Activated T-cell treated with anti-CD3 and anti-CD28 coated beads, Interleukin-2, amount 50 U/mL, for 24 hours (primary cell): ENCODE results near the gene ABCA13.

Experiments
- DNase-seq: peaks from one replicate; pipeline ENCODE4 v3.0.0-alpha.2; 2020
- H3K27ac Mint-ChIP-seq: 2 replicates; pipeline ENCODE4 v1.8.0; 2020; ENCODE audit warnings: mild to moderate bottlenecking, mixed read lengths
- H3K27me3 Mint-ChIP-seq: 2 replicates; pipeline ENCODE4 v1.8.0; 2020; ENCODE audit warnings: mixed read lengths
- H3K36me3 Mint-ChIP-seq: 2 replicates; pipeline ENCODE4 v1.8.0; 2020; ENCODE audit warnings: low read depth, mixed read lengths
- H3K4me1 Mint-ChIP-seq: 2 replicates; pipeline ENCODE4 v1.8.0; 2020; ENCODE audit warnings: low read depth, mixed read lengths
- H3K4me3 Mint-ChIP-seq: 2 replicates; pipeline ENCODE4 v1.8.0; 2020; ENCODE audit warnings: mild to moderate bottlenecking, moderate library complexity, mixed read lengths
- H3K9me3 Mint-ChIP-seq: 2 replicates; pipeline ENCODE4 v1.8.0; 2020; ENCODE audit warnings: mixed read lengths

ABCA13 gene

DNA sequence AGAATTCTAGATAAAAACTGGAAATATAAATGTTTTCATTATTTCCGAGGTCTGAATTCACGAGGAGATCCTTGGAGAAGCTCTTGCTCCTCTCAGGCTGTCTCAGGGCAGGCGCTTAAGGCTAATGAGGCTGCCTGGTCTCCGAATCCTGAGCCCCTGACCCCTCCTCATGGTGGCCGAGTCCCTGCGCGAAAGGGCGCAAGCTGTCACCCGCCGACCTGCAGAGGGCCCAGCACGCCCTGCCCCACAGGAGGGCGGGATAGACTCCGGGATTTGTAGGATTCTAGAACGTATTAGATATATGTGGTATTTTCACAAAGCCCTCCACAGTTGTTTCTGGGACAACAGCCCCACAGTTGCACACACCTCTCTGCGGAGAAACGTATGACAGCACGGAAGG, 284.1 kb downstream of the ABCA13 start:
- Mint-ChIP-seq H3K27ac (no peak overlapping the region), H3K4me3 (no peak overlapping the region), H3K9me3 (no peaks in the 10 kb centered on the region), H3K4me1 (no peaks in the 10 kb centered on the region), H3K36me3 (no peaks in the 10 kb centered on the region), H3K27me3 (no peaks in the 10 kb centered on the region)
- no peak for DNase-seq

GRCh38 chr7:48458701-48459524, 287.7 kb downstream of the ABCA13 start:
- Mint-ChIP-seq H3K27ac (no peak overlapping the region), H3K9me3 (no peaks in the 10 kb centered on the region), H3K27me3 (no peaks in the 10 kb centered on the region), H3K36me3 (no peaks in the 10 kb centered on the region), H3K4me3 (no peak overlapping the region), H3K4me1 (no peaks in the 10 kb centered on the region)
- DNase-seq: no peak

GRCh38 chr7:48466713-48467112, 295.5 kb downstream of the ABCA13 start:
- H3K9me3 Mint-ChIP-seq: no peaks in the 10 kb centered on the region
- no peaks in the 10 kb centered on the region for H3K4me1 Mint-ChIP-seq
- H3K4me3 Mint-ChIP-seq: no peak overlapping the region
- no peaks in the 10 kb centered on the region for H3K36me3 Mint-ChIP-seq
- H3K27ac Mint-ChIP-seq: no peak overlapping the region
- DNase-seq: no peak
- no peaks in the 10 kb centered on the region for H3K27me3 Mint-ChIP-seq

- no peak for DNase-seq
- Mint-ChIP-seq H3K27me3 (no peaks in the 10 kb centered on the region), H3K9me3 (no peaks in the 10 kb centered on the region), H3K36me3 (no peaks in the 10 kb centered on the region), H3K4me3 (no peak overlapping the region), H3K4me1 (no peaks in the 10 kb centered on the region), H3K27ac (no peak overlapping the region)
Measured at GRCh38 chr7:48471196-48471595, 299.9 kb downstream of the ABCA13 start.

DNA sequence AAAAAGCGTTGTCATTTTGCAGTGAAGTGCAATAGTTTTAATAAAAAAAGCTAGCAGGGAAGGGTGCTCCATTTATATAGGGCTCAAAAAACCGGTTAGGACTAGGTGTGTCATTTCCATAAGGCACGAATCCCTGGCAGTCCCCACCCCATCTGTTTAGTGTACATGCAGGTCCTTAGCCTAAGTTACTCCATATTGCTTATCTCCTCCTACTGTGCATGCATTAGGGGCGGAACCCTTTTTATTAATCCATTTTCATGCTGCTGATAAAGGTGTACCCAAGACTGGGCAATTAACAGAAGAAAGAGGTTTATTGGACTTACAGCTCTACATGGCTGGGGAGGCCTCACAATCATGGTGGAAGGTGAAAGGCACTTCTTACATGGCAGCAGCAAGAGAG, 301.4 kb downstream of the ABCA13 start:
- no peaks in the 10 kb centered on the region for H3K36me3 Mint-ChIP-seq
- H3K27ac Mint-ChIP-seq: no peak overlapping the region
- no peaks in the 10 kb centered on the region for H3K9me3 Mint-ChIP-seq
- H3K4me1 Mint-ChIP-seq: no peaks in the 10 kb centered on the region
- H3K27me3 Mint-ChIP-seq: no peaks in the 10 kb centered on the region
- no peak for DNase-seq
- H3K4me3 Mint-ChIP-seq: no peak overlapping the region

DNA sequence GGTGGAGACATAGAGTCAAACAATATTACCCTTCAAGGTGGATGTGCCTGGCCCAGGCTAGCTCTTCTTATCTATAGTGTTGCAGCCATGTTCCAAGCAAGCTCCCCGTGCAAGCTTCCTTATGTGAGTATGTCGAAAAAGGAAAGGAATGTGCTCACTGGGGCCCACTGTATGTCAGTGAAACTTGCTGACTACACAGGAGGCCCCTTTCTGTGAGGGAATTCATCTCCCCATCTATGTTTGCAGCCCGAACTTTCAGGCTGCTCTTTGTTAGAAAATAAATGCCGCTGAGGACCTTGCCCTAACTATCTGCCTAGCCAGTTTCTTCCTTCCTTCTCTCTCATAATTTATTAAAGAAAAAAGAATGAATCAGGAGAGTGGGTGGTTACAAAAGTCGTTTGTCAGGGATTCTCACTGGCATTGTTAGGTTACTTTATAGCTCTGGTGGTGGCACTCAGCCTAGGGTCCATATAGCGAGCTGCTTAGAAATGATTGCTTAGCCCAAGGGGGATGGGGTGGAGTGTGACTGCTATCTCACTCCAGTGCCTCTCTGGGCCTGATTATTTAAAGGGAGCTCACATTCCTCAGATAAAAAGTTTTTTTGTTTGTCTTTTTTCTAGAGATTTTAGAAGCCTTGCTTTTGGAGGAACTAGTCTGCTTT, 302.1 kb downstream of the ABCA13 start:
- Mint-ChIP-seq H3K27me3 (no peaks in the 10 kb centered on the region), H3K36me3 (no peaks in the 10 kb centered on the region), H3K4me3 (no peak overlapping the region), H3K4me1 (no peaks in the 10 kb centered on the region), H3K27ac (no peak overlapping the region), H3K9me3 (no peaks in the 10 kb centered on the region)
- DNase-seq: no peak

DNA sequence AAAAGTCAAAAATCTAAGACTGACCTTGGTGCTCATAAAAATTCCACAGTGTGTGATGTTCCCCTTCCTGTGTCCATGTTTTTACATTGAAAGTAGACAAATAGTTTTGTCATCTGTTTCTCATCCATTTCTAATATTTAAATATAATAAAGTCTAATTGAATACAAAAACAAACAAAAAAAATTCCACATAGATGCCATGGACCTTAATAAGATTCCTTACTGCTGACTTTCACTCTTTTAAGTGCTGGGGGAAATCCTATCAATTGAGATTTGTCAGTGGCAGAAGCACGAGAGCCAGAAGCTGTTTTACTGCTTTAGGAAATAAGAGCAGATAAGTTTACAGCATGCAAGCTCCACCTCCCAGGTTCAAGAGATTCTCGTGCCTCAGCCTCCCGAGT, 310.0 kb downstream of the ABCA13 start:
- Mint-ChIP-seq H3K36me3 (no peaks in the 10 kb centered on the region), H3K27me3 (no peaks in the 10 kb centered on the region), H3K4me3 (no peak overlapping the region), H3K4me1 (no peaks in the 10 kb centered on the region), H3K9me3 (peaks cover 4% of the 10 kb centered on the region), H3K27ac (no peak overlapping the region)
- no peak for DNase-seq

- Mint-ChIP-seq H3K4me1 (no peaks in the 10 kb centered on the region), H3K4me3 (no peak overlapping the region), H3K27me3 (no peaks in the 10 kb centered on the region), H3K36me3 (no peaks in the 10 kb centered on the region), H3K27ac (no peak overlapping the region), H3K9me3 (no peaks in the 10 kb centered on the region)
- no peak for DNase-seq
Measured at GRCh38 chr7:48497521-48497920, 326.3 kb downstream of the ABCA13 start.

- Mint-ChIP-seq H3K4me3 (no peak overlapping the region), H3K36me3 (no peaks in the 10 kb centered on the region), H3K27me3 (no peaks in the 10 kb centered on the region), H3K4me1 (no peaks in the 10 kb centered on the region), H3K9me3 (no peaks in the 10 kb centered on the region), H3K27ac (no peak overlapping the region)
- no peak for DNase-seq
Measured at GRCh38 chr7:48502021-48502420, 330.8 kb downstream of the ABCA13 start.

- Mint-ChIP-seq H3K9me3 (no peaks in the 10 kb centered on the region), H3K27ac (no peak overlapping the region), H3K27me3 (no peaks in the 10 kb centered on the region), H3K4me3 (no peak overlapping the region), H3K36me3 (no peaks in the 10 kb centered on the region), H3K4me1 (peaks cover under 1% of the 10 kb centered on the region)
- DNase-seq: no peak
Measured at GRCh38 chr7:48505051-48505450, 333.8 kb downstream of the ABCA13 start.

DNA sequence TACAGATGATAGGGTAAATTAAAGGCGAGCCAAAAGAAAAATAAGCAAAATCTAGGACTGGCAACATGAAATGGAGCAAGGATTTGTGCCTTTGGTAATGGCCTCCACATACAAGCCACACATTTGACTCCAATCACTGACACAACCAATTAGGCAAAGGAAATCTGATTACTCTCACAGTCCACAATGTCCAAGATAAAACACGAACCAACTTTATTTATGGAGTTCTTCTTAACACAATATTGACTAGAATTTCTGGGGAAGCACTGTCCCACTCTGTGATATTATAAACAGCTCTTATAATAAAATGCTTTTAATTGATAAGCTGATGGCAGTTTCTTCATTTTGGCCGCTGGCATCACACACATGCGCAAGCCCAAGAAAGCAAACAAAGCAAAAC, 334.2 kb downstream of the ABCA13 start:
- H3K27me3 Mint-ChIP-seq: no peaks in the 10 kb centered on the region
- no peak overlapping the region for H3K4me3 Mint-ChIP-seq
- H3K4me1 Mint-ChIP-seq: peaks cover 2% of the 10 kb centered on the region
- no peak for DNase-seq
- no peaks in the 10 kb centered on the region for H3K9me3 Mint-ChIP-seq
- H3K27ac Mint-ChIP-seq: no peak overlapping the region
- H3K36me3 Mint-ChIP-seq: no peaks in the 10 kb centered on the region

DNA sequence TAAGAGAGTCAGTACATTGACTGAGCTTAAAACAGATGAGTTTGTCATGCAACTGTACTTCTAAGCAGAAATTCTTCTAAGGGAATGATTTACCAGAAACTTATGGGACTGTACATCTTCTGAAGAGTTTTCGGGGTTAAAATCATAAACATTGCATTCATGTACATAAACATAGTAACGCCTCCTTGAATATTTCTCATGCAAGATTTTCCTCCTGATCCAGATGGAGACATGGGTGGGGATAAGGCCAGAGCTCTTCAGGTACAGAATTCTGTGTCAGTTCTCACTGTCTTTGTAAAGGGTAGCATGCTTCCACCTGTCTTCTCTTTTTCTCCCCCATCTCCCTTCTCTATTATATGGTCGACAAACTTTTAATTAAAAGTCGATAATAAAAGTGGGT, 335.3 kb downstream of the ABCA13 start:
- Mint-ChIP-seq H3K27me3 (no peaks in the 10 kb centered on the region), H3K4me3 (no peak overlapping the region), H3K9me3 (no peaks in the 10 kb centered on the region), H3K36me3 (no peaks in the 10 kb centered on the region), H3K27ac (no peak overlapping the region), H3K4me1 (peaks cover 4% of the 10 kb centered on the region)
- no peak for DNase-seq

GRCh38 chr7:48511080-48511479, 339.8 kb downstream of the ABCA13 start:
- peaks cover 4% of the 10 kb centered on the region for H3K4me1 Mint-ChIP-seq
- no peaks in the 10 kb centered on the region for H3K27me3 Mint-ChIP-seq
- no peak overlapping the region for H3K4me3 Mint-ChIP-seq
- H3K9me3 Mint-ChIP-seq: no peaks in the 10 kb centered on the region
- no peak for DNase-seq
- H3K27ac Mint-ChIP-seq: no peak overlapping the region
- H3K36me3 Mint-ChIP-seq: no peaks in the 10 kb centered on the region

DNA sequence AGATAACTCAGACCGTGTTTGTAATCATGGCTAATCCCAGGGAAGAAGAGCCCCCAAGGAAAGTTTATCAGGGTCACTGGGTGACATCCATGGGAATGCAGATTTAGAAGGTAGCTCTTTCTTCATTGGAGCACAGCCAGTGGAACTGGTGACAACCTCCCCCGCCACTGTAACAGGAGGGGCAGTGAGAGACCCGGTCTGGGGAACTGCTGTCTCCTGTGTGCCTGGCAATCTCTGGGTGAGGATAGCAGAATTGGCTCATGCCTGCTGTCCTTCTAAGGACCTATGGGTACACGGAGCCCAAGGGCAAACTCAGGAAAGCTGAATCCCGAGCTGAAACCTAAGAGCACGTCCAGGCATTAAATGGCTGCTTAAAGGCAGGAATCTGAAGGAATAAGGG, 341.6 kb downstream of the ABCA13 start:
- no peak overlapping the region for H3K27ac Mint-ChIP-seq
- no peaks in the 10 kb centered on the region for H3K36me3 Mint-ChIP-seq
- no peaks in the 10 kb centered on the region for H3K9me3 Mint-ChIP-seq
- no peak overlapping the region for H3K4me3 Mint-ChIP-seq
- no peaks in the 10 kb centered on the region for H3K27me3 Mint-ChIP-seq
- DNase-seq: no peak
- peaks cover 4% of the 10 kb centered on the region for H3K4me1 Mint-ChIP-seq

DNA sequence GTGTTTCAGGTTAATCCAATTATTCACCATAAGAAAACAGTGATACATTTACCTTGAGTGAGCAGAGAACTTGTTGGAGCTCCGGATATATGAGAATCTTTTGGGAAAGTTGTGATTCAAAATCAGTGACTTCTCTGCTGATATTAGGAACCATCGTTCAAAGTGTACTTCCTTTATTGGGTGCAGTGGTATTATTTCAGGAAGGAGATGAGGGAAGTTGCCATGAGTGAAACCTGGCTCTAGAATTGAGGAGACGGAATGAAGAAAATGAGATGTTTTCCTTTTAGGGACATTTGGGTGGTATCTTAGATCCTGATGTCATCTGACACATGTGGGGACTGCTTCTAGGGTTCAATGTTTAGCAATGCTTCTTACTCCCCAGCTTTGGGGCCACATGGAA, 343.9 kb downstream of the ABCA13 start:
- Mint-ChIP-seq H3K27ac (no peak overlapping the region), H3K4me3 (no peak overlapping the region), H3K4me1 (peaks cover 2% of the 10 kb centered on the region), H3K36me3 (no peaks in the 10 kb centered on the region), H3K9me3 (no peaks in the 10 kb centered on the region), H3K27me3 (no peaks in the 10 kb centered on the region)
- DNase-seq: no peak
